ENCODE results near the gene INPP5D.
"Not testable (repeated sequence)": the region's sequence is repeated elsewhere in the genome, so short reads cannot be mapped to it uniquely, and the experiment has no call there.

The INPP5D gene

GRCh38 chr2:233053928-233054784 lies 6.0 kb upstream of the INPP5D start:
- peak; percentile 47 to 73 for DNase-seq (ENCODE audit: low read depth in 2 of 2)

- DNase-seq (ENCODE audit: low read depth in 2 of 2), result no peak
Observed at GRCh38 chr2:233055362-233055761, 4.8 kb upstream of the INPP5D start.

GRCh38 chr2:233056961-233057605 lies 3.1 kb upstream of the INPP5D start:
- no peak for DNase-seq (ENCODE audit: low read depth in 2 of 2)

- DNase-seq (ENCODE audit: low read depth in 2 of 2), result no peak
Observed at GRCh38 chr2:233058717-233059546, 1.2 kb upstream of the INPP5D start.

GRCh38 chr2:233059547-233059796 lies 670 bp upstream of the INPP5D start:
- no peak for DNase-seq (ENCODE audit: low read depth in 2 of 2)

GRCh38 chr2:233060501-233060979 lies 398 bp downstream of the INPP5D start:
- no peak for DNase-seq (ENCODE audit: low read depth in 2 of 2)

- no peak for DNase-seq (ENCODE audit: low read depth in 2 of 2)
Observed at GRCh38 chr2:233060980-233061590, 943 bp downstream of the INPP5D start.

GRCh38 chr2:233061591-233062450 lies 1.7 kb downstream of the INPP5D start:
- no peak for DNase-seq (ENCODE audit: low read depth in 2 of 2)

GRCh38 chr2:233062451-233062850 lies 2.3 kb downstream of the INPP5D start:
- no peak for DNase-seq (ENCODE audit: low read depth in 2 of 2)

- no peak for DNase-seq (ENCODE audit: low read depth in 2 of 2)
Observed at GRCh38 chr2:233062946-233063268, 2.8 kb downstream of the INPP5D start.

GRCh38 chr2:233063269-233063975 lies 3.3 kb downstream of the INPP5D start:
- no peak for DNase-seq (ENCODE audit: low read depth in 2 of 2)

GRCh38 chr2:233063976-233064411 lies 3.9 kb downstream of the INPP5D start:
- DNase-seq (ENCODE audit: low read depth in 2 of 2), result no peak

GRCh38 chr2:233064530-233065199 lies 4.5 kb downstream of the INPP5D start:
- no peak for DNase-seq (ENCODE audit: low read depth in 2 of 2)

- DNase-seq (ENCODE audit: low read depth in 2 of 2), result not testable (repeated sequence)
Observed at GRCh38 chr2:233065200-233065589, 5.1 kb downstream of the INPP5D start.

GRCh38 chr2:233065954-233066470 lies 5.9 kb downstream of the INPP5D start:
- no peak for DNase-seq (ENCODE audit: low read depth in 2 of 2)

GRCh38 chr2:233068762-233069418 lies 8.7 kb downstream of the INPP5D start:
- no peak for DNase-seq (ENCODE audit: low read depth in 2 of 2)

- DNase-seq (ENCODE audit: low read depth in 2 of 2), result no peak
Observed at GRCh38 chr2:233072838-233073237, 12.7 kb downstream of the INPP5D start.

GRCh38 chr2:233074106-233074505 lies 14.0 kb downstream of the INPP5D start:
- no peak for DNase-seq (ENCODE audit: low read depth in 2 of 2)

Measured in stimulated activated CD4-positive, alpha-beta T cell treated with anti-CD3 and anti-CD28 coated beads, Interleukin-12 subunit alpha, Interleukin-12 subunit beta, amount 100 ng/mL, for 24 hours (primary cell).